OCI-LY1 (cell line): Measurements from ENCODE around the gene MYBPC1.
"Not testable (repeated sequence)": the region's sequence is repeated elsewhere in the genome, so short reads cannot be mapped to it uniquely, and the experiment has no call there.

Experiments used
- H2AFZ ChIP-seq: fragments of 200-600 bp; sonication (generic), shearing (Covaris generic); 2 replicates; pipeline ENCODE4 v1.6.0; 2014; ENCODE audit warnings: antibody characterized with exemption, mild to moderate bottlenecking, low read length
- H3F3A ChIP-seq: fragments of 200-600 bp; sonication (generic), shearing (Covaris generic); 2 replicates; pipeline ENCODE4 v1.6.0; 2014; ENCODE audit warnings: mild to moderate bottlenecking, antibody characterized with exemption, low read length, moderate library complexity; ENCODE audit not compliant: insufficient read depth
- H3K27ac ChIP-seq: fragments of 200-600 bp; sonication (generic); 2 replicates; pipeline ENCODE4 v1.5.1; 2014; ENCODE audit warnings: low read length, mixed run types, mild to moderate bottlenecking, low read depth; ENCODE audit not compliant: poor library complexity, severe bottlenecking
- H3K27me3 ChIP-seq: fragments of 200-600 bp; sonication (generic); 2 replicates; pipeline ENCODE4 v1.6.0; 2014; ENCODE audit warnings: antibody characterized with exemption, mild to moderate bottlenecking, low read length, moderate library complexity; ENCODE audit not compliant: insufficient read depth
- H3K36me3 ChIP-seq: fragments of 200-600 bp; sonication (generic); 2 replicates; pipeline ENCODE4 v1.6.1; 2014; ENCODE audit warnings: mild to moderate bottlenecking, antibody characterized with exemption, low read length, moderate library complexity, mixed read lengths; ENCODE audit not compliant: insufficient read depth
- H3K4me1 ChIP-seq: fragments of 200-600 bp; sonication (generic); 2 replicates; pipeline ENCODE4 v1.5.1; 2014; ENCODE audit warnings: mild to moderate bottlenecking, low read length, moderate library complexity; ENCODE audit not compliant: insufficient read depth, severe bottlenecking
- H3K4me2 ChIP-seq: fragments of 200-600 bp; sonication (generic), shearing (Covaris generic); 2 replicates; pipeline ENCODE4 v1.6.1; 2014; ENCODE audit warnings: low read length
- H3K4me3 ChIP-seq: fragments of 200-600 bp; sonication (generic); 2 replicates; pipeline ENCODE4 v1.5.1; 2014; ENCODE audit warnings: low read length, low read depth, mild to moderate bottlenecking, mixed read lengths; ENCODE audit not compliant: poor library complexity, severe bottlenecking
- H3K79me2 ChIP-seq: fragments of 200-600 bp; shearing (Covaris generic); 2 replicates; pipeline ENCODE4 v1.6.1; 2016; ENCODE audit warnings: mixed run types, low read length, mixed read lengths; ENCODE audit not compliant: insufficient read depth
- H3K9ac ChIP-seq: fragments of 200-600 bp; sonication (generic), shearing (Covaris generic); 2 replicates; pipeline ENCODE4 v1.6.1; 2014; ENCODE audit warnings: mild to moderate bottlenecking, low read length, mixed read lengths
- H3K9me2 ChIP-seq: fragments of 200-600 bp; sonication (generic), shearing (Covaris generic); 2 replicates; pipeline ENCODE4 v1.6.1; 2014; ENCODE audit warnings: low read depth, mild to moderate bottlenecking, low read length, mixed read lengths
- H3K9me3 ChIP-seq: fragments of 200-600 bp; shearing (Covaris generic); 2 replicates; pipeline ENCODE4 v1.6.1; 2014; ENCODE audit warnings: low read length, mixed read lengths
- H4K20me1 ChIP-seq: fragments of 200-600 bp; sonication (generic), shearing (Covaris generic); 2 replicates; pipeline ENCODE4 v1.6.0; 2016; ENCODE audit warnings: mild to moderate bottlenecking, low read length; ENCODE audit not compliant: insufficient read depth
- CTCF ChIP-seq: fragments of 200-600 bp; sonication (generic), shearing (Covaris generic); IDR thresholded peaks from 2 replicates; pipeline ENCODE4 v1.5.1; 2017; ENCODE audit warnings: mild to moderate bottlenecking, antibody characterized with exemption, low read length, moderate library complexity, mixed read lengths
- EZH2 ChIP-seq: fragments of 200-600 bp; sonication (generic), shearing (Covaris generic); IDR thresholded peaks from 2 replicates; pipeline ENCODE4 v1.8.0; 2017; ENCODE audit warnings: borderline replicate concordance, mixed run types, mild to moderate bottlenecking, antibody characterized with exemption, low read length, moderate library complexity, mixed read lengths

Gene MYBPC1

GRCh38 chr12:101557094-101557493, 37.7 kb upstream of the MYBPC1 start:
- no peaks in the 10 kb centered on the region for H4K20me1 ChIP-seq
- H3K79me2 ChIP-seq = no peaks in the 10 kb centered on the region
- H3K4me3 ChIP-seq = no peak overlapping the region
- H3K4me2 ChIP-seq = no peak overlapping the region
- H2AFZ ChIP-seq = no peak overlapping the region
- H3K27ac ChIP-seq = no peak overlapping the region
- no peaks in the 10 kb centered on the region for H3K9me3 ChIP-seq
- TF ChIP-seq CTCF (no peak), EZH2 (no peak)
- H3F3A ChIP-seq = no peaks in the 10 kb centered on the region
- no peaks in the 10 kb centered on the region for H3K27me3 ChIP-seq
- H3K9ac ChIP-seq = no peak overlapping the region
- no peaks in the 10 kb centered on the region for H3K9me2 ChIP-seq
- H3K4me1 ChIP-seq = no peaks in the 10 kb centered on the region
- H3K36me3 ChIP-seq = no peaks in the 10 kb centered on the region

- H4K20me1 ChIP-seq, H3K79me2 ChIP-seq, H3K36me3 ChIP-seq, H3K9me3 ChIP-seq, H3K9ac ChIP-seq, H3K4me2 ChIP-seq, H3K9me2 ChIP-seq, H2AFZ ChIP-seq, H3K27me3 ChIP-seq, H3K27ac ChIP-seq, H3K4me3 ChIP-seq, H3F3A ChIP-seq, H3K4me1 ChIP-seq: not testable (repeated sequence)
These were observed 36.0 kb upstream of the MYBPC1 start for GRCh38 chr12:101558726-101559125.

- no peak for TF ChIP-seq EZH2
- TF ChIP-seq CTCF = no peak
- Histone ChIP-seq H3K9me2 (no peaks in the 10 kb centered on the region), H3F3A (no peaks in the 10 kb centered on the region), H3K4me1 (peaks cover 7% of the 10 kb centered on the region), H3K36me3 (no peaks in the 10 kb centered on the region), H3K4me2 (no peak overlapping the region), H2AFZ (no peak overlapping the region), H3K27ac (no peak overlapping the region), H3K27me3 (no peaks in the 10 kb centered on the region), H3K4me3 (no peak overlapping the region), H3K9ac (no peak overlapping the region), H3K9me3 (no peaks in the 10 kb centered on the region), H4K20me1 (no peaks in the 10 kb centered on the region), H3K79me2 (no peaks in the 10 kb centered on the region)
These were observed 31.6 kb upstream of the MYBPC1 start for GRCh38 chr12:101563212-101563611.

- Histone ChIP-seq H3K9me2 (no peaks in the 10 kb centered on the region; the same call in 1 of the 2 replicates), H4K20me1 (no peaks in the 10 kb centered on the region), H3K9me3 (no peaks in the 10 kb centered on the region), H3K9ac (no peak overlapping the region), H3F3A (no peaks in the 10 kb centered on the region), H3K27ac (no peak overlapping the region), H3K79me2 (no peaks in the 10 kb centered on the region), H3K4me3 (no peak overlapping the region), H3K4me2 (no peak overlapping the region), H3K36me3 (no peaks in the 10 kb centered on the region), H3K27me3 (no peaks in the 10 kb centered on the region), H3K4me1 (peaks cover 9% of the 10 kb centered on the region), H2AFZ (no peak overlapping the region)
- TF ChIP-seq CTCF (no peak), EZH2 (no peak)
These were observed 29.9 kb upstream of the MYBPC1 start for GRCh38 chr12:101564912-101565311.
